Stimulated activated CD4-positive, alpha-beta T cell treated with anti-CD3 and anti-CD28 coated beads, Interleukin-1b, Interleukin-23, amount 100 ng/mL, for 48 hours (primary cell): ENCODE data around the gene EIF5.

ENCODE experiments used
- DNase-seq: peaks from one replicate; pipeline ENCODE4 v3.0.0-alpha.2; 2020

Gene EIF5

DNA sequence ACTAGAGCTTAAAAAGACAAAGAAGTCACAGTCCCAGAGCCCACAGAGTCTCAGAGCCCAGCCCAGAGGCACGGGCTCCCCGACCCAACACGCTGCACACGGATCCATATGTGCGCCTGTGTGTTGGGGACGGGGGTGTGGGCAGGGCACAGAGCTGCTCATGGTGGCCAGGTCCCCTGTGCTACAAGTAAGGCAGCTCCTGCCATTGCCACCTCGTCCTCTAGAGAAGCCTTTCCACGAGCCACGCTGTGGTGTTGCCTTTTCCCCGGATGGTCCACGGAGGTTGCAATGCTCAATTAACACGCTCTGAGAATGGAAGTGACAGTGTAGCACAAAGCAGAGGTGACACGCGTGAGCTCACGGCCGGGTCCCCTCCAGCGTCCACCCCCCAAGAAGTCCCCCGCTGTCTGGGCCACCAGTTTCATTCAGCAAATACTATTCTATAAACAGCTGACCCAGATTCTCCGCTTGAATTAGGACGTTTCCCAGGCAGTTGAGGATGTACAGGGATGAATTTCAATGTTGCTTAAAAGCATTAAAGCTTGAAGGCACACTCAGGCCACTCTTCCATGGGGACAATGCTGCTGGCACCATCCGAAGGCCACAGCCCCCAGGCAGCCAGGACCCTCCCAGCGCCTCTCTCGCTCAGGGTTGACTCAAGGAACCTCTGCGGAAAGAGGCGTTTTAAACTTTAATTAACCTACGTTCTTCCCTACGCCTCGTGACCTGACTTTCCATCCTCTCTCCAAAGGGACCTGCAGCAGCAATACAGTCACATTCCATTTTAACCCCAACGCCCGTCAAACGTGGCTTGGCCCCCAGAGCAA, 22.7 kb upstream of the EIF5 start:
- no peak for DNase-seq

DNA sequence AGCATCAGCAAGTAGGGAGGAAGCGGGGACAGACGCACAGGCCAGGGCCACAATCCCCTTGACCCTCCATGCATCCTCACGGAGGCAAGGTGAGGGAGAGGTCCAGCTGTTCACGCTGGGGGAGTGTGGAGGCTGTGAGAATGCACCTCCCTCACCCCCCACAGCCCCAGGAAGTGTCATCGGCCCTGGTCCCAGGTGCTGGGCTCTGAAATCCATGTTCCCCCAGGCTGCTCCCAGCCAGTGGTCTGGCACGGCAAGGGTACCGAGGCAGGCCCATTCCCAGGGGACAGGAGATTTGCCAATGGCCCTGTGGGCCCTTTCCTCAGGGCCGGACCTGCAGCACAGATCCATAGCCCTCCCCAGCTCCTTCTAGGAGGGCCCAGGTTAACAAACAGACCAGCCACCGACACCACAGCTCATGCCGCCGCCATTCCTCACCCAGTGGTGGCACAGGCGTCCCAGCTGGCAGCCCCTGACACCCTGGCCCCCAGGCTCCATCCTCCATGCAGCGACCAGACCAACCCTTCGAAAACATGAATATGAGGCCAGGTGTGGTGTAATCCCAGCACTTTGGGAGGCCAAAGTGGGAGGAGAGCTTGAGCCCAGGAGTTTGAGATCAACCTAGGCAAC, 21.9 kb upstream of the EIF5 start:
- no peak for DNase-seq

DNA sequence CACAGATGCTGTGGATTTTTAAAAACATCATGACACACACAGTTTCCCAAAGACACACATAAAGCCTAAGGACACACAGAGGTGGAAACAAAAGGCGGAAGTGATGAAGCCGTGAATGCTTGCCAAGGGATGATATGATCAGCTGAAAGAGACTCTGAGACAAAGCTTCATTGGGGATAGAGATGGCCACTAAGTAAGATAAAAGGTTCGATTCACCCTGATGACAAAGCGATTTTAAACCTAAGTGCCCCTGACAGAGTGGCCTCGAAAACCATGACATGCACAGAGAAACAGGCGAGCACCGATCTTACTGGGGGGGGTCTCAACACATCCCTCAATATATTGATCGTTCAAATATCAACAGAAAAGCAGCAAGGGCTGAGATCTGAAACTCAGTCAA, 20.3 kb upstream of the EIF5 start:
- no peak for DNase-seq

DNA sequence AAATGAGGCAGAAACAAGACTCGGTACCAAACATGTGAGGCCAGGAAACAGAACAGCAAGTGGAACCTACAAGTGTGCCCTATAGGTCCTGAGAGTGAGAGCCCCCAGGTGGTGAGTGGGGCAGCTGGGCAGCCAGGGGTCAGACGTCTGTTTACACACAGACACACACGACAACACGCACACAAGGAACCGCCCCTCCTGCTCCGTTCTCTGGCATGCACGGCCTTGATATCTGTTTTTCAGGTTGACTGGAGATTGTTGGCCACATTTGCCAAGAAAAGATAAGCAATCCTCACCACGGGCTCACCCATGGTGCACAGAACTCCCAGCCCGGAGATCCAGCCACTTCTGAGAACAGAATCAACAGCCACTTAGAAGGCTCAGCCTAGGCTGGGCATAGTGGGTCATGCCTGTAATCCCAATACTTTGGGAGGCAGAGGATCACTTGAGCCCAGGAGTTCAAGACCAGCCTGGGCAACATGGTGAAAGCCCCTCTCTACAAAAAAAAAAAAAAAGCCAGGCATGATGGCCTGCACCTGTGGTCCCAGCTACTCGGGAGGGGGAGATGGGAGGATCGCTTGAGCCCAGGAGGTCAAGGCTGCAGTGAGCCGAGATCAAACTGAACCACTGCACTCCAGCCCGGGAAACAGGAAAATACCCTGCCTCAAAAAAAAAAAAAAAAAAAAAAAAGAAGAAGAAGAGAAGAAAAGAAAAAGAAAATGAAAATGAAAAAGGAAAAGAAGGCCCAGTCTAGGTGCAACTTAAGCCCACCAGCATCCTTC, 19.4 kb upstream of the EIF5 start:
- DNase-seq: no peak

DNA sequence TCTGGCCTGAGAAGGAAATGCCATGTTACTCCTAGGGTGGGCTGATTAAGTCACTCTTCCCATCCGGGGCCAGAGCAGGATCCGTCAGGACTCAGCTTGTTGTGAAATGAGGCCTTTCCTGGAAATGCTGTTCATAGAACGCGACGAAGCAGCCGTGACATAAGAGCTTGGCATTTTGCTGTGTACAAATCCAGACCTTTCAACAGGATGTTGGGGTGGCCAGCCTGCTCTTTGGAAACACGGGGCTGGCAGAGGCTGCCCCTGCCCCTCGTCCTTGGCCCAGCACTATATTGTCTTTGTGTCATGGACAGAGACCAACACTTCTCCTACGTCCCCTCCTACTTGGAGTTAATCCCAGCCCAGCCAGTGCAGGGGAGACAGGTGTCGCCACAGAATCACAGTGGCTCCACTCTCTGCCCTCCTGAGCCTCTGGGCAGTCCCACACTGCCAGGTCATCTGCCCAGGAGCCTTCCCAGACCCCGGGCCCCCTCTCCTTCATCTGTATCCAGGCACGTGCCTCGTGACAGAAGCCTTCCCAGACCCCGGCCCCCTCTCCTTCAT, 18.6 kb upstream of the EIF5 start:
- DNase-seq: no peak

DNA sequence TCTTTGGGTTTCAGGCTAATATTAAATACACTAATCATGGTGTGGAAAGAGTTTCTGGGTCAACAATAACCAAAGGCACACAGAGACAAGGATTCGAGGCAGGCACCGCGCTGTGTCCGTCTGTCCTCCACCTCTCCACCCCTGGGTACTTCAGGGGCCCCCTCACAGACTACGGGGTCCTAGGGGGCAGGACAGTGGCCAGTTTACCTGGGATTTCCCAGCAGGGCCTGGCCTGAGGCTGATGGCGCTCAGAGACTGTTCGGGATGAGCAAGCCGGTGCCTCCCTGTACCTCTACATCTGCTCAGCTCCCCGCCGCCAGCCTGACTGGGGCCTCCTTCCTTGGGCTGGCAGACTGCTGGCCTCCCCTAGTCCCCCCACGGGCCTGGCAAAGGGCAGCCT, 18.1 kb upstream of the EIF5 start:
- no peak for DNase-seq

DNA sequence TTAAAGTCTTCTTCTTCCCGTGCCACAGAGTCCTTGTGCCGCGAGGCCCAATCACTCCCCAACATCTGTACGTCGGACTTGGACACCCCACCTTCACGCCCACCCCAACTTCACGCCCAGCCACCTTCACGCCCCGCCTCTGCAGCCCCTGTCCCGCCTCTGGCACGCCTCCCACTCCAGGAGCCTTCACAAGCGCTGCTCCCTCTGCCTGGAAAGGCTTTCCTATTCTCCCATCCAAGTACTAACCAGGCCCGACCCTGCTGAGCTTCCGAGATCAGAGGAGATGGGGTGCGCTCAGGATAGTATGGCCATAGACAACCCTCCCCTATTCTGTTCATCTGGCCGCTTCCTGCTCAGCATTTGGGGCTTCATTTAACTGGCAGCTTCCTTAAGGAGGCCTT, 17.3 kb upstream of the EIF5 start:
- no peak for DNase-seq

DNA sequence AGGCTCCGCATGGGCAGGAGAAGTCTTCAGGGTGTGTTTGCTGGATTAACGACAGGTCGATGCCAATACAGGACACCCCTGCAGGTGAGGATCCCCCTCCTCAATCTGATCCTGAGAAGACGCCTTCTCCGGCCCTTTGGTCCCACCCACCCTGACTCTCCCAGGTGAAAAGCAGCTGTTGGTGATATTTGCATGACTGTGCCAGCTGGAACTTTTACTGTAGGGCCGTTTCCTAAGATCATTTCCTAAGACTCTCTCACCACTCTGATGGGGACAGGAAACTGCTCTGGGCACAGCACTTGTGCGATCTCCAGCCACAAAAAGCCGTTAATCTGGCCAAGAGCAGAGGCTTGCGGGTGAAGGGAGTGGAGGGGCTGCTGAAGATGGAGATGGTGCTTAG, 16.8 kb upstream of the EIF5 start:
- no peak for DNase-seq

DNA sequence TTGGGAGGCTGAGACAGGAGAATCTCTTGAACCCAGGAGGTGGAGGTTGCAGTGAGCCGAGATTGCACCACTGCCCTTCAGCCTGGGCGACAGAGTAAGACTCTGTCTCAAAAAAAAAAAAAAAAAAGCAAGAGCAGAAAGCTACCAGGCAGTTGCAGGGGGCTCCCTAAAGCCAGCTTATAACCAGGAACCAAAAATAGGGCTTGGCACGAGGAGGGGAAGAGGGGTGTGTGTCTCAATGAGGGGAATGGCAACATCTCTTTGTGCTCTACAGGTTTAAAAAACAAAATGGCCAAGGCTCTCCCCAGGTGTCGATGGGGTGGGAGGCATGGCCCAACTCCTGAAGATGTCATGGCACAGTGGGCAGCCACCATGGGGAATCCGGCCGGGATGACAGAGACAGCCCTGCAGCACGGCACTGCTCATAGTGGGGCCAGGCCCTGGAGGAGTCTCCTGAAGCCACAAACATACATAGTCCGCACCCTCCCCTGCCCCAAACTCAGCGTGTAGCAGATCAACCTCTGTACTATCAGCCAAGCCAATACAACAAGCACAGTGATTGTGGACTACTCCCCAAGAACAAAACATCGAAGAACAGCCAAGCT, 16.0 kb upstream of the EIF5 start:
- DNase-seq: no peak

DNA sequence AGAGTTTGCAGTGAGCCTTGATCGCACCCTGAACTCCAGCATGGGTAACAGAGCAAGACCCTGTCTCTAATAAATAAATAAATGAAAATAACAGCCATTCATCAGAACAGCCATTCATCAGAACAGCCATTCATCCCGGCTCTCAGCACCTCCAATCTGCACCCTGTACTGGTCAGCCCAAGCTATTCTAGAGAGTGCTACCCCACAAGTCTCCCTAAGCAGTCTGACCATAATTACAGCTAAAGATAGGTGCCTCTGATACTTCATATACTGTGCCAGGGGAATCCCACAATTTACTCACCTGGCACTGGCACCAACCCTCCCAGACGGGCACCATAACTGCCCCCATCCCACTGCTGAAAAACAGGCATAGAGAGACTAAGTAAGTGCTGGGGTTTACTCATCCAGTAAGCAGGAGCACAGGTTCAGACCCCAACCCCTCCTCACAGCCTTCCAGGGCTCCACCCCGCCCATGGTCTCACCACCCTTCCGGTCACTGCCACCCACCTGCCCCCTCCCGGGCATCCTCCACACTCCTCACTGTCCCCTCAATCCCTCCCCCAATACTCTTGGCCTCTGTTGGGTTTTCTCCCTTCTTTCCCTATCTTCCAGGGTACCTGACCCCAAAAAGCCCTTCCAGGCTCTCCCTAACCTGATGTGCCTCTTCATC, 15.2 kb upstream of the EIF5 start:
- no peak for DNase-seq

DNA sequence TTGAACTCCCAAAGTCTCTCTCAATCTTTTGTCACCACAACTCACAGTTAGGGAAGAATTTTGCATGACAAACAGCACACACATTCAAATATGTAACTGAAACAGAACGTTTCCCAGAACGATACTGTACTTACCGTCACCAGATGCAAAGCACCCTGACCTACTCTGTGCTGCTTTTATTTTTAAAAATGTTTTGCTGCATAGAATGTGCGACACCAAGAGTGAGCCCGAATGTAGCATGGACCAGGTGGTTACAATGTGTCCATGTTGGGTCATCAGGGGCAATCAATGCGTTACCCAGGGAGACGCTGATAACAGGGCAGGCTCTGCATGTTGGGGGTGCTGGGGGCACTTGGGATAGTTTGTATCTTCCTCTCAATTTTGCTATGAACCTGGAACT, 14.6 kb upstream of the EIF5 start:
- DNase-seq: no peak

DNA sequence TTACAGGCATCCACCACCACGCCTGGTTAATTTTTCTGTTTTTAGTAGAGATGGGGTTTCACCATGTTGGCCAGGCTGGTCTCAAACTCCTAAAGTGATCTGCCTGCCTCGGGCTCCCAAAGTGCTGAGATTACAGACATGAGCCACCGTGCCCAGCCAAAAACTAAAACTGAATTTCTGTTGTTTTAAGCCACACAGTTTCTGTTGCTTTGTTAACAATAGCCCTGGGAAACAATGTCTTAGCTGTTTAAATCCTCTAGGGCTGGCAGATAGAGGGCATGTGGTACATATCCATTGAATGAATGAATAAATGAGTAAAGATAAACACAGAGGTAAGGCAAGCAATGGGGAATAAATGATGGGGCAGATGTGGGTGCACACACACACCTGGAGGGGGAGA, 8.0 kb upstream of the EIF5 start:
- no peak for DNase-seq

DNA sequence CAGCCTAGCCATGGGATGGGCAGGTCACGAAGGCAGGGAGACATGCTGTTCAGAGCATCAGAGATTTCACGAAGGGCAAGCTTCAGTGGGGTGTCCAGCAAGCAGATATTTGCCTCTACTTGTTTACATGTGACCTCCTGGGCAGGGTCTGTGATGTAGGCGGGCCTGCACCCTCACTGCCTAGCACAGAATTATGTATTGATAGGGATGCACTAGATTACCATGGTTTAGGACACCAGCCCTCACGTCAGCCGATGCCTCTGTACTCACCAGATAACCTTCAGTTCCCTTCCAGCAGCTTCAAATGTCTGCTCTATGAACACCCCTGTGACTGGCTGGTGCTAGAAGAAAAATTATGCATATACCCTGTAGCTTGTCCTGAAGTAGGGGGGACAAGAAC, 5.1 kb upstream of the EIF5 start:
- DNase-seq: no peak

DNA sequence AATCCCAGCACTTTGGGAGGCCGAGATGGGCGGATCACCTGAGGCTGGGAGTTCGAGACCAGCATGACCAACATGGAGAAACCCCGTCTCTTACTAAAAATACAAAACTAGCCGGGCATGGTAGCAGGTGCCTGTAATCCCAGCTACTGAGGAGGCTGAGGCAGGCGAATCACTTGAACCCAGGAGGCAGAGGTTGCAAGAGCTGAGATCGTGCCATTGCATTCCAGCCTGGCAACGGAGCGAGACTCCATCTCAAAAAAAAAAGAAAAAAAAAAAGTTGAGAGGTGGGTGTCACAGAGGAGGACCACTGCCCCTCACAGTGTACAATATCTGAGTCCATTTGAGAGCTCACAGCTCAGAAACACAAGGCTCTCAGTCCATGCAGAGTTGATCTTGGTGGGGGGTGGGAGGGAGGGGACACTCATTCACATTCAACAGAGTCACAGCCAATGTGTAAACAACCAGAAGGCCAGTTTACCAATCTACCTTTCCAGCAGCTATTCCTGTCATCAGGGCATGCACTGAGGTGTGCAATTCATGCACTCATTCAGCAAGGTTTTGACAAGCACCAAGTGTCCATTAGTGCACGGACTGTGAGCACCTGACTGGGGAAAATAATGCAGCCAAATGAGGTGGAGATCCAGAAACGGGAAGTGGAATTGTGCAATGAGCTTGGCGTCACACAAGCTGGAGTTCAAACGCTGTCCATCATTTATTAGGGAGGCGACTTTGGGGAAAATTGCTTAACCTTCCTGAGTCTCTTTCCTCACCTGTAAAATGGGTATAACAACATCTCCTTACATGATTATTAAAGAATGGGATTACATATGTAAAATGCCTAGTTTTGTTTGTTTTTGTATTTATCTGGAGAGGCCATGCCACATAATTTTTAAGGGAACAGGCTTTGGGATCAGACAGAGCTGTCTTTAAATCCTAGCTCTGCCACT, 4.4 kb upstream of the EIF5 start:
- no peak for DNase-seq

DNA sequence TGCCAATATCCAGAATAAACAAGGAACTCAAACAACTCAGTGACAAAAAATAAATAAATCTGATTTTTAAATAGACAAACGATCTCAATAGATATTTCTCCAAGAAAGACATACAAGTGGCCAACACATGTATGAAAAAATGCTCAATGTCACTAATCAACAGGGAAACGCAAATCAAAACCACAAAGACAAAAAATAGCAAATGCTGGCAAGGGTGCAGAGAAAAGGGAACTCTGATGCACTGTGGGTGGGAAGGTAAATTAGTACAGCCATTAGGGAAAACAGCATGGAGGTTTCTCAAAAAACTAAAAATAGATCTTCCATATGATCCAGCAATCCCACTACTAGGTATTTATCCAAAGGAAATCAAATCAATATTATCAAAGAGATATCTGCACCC, 3.5 kb upstream of the EIF5 start:
- no peak for DNase-seq

DNA sequence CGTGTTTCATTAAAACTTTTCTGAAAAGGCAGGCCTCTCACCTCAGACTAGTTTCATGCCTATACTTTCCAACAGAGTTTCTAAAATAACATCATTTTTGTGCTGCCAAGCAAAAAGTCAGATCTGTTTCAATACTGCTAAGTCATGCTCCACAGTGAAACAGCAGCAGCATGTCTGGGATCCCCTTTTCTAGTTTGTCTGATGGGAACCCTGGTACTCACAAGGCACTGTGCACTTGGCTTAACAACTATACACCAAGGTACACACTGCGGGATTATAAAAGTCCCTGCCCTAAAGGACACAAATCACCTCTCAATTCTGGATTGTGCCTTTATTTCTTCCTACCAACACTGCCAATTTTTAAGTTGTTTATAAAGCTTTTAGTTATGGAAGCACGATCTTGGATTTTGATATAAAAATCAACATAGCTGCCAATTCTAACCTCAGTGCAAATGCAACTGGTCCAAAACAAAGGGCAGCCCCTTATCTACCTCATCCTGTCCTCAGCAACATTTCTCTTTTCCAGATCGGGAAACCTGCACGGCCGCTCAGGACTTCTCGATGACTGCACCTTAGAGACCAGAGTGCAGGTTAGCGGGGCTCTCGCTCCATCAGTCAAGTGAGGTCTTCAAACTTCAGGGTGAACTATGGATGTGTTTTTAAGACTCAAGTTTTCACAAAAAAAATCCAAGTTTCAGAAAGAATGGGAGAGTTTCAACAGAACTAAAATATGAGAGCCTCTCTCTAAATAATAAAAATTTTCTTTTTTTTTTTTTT, 1.7 kb upstream of the EIF5 start:
- DNase-seq: no peak

DNA sequence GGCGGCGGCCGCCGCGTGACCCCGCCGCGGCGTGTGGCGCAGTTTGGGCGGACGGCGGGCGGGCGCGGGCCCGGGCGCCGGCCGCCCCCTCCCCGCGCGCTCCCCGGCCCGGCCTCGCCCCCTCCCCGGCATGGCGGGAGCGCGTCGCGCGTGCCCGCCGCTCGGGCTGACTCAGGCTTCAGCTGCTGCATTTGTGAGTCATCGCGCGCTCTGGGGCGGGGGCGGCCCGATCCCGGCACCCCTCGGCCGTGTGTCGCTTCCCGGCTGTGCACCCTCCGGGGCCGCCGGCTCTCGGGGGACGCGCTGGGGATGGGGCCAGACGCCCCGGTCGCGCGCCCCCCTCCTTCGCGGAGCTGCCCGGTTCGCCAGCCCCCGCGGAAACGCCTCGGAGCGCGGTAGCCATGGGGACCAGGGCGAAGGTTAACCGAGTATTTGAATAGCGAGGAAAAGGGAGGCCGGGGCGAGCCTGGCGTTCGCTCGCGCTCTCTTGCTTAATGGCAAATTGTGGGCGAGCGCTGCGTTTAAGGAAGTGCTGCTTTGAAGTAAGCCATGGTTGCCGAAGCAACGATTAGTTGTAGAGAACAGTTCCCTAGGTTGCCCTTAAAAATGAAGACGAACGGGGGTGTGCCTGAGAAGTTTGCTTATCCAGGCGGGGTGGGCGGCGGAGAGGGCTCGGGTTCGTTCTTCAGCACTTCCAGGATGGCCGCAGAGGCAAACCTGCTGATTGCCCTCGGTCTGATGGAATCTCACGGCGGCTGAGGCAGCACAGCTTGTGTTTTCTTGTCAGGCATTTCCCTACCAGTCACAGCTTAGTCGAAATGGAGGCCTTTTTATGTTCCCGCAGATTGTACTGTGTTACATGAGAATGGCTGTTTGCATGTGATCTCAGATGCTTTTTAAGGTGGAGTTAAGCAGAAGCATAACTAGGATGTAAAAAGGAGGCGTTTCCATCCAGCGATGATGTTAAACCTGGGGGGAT, 896 bp downstream of the EIF5 start:
- peak; percentile 84 for DNase-seq

DNA sequence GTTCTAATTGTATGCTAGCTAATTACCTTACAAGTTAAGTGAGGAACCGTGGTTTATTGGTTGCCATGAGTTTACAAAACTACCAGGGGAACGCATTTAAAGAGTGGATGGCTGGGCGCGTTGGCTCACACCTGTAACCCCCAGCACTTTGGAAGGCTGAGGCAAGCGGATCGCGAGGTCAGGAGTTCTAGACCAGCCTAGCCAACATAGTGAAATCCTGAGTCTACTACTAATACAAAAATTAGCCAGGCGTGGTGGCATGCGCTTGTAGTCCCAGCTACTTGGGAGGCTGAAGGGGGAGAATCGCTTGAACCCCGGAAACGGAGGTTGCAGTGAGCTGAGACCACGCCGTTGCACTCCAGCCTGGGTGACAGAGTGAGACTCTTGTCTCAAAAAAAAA, 2.2 kb downstream of the EIF5 start:
- DNase-seq: no peak

DNA sequence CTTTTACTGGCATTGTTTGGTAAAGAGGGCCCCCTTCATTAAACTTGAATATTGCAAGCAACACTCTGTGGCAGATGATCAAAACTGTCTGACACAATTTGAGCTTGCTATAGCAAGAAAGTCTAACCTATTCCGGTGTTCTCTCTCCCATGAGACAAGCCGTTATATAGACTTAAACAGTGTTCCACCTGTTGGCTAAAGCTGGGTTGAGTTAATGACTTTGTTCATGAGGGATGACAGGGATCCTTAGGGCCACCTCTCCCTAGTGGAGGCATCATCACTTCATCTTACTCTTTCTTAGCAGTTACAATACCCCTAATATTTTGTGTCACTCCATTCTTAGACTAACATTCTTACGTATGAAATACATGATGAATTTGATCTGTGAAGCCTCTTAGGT, 3.8 kb downstream of the EIF5 start:
- no peak for DNase-seq
